HCT116 (cell line): ENCODE data around the gene PTCHD4. TPM values are rescaled to one million over a fixed set of nuclear protein-coding genes. Genes with fewer than 3 reads are reported as not detected.

Source experiments
- ATAC-seq: fragments of 200-7000 bp; cut with Tn5 transposase; 2 replicates; pipeline ENCODE4 v1.9.1; 2020; ENCODE audit warnings: mild to moderate bottlenecking, moderate library complexity
- BruUV-seq: library from RNA; stranded (reverse); fragments of 400-500 nt; replicated peaks from 2 replicates; lab custom pipeline; 2021; lab: Mats Ljungman, UMichigan
- CTCF ChIA-PET: fragments of 300-600 bp; sonication (Branson Sonifier 250); formaldehyde crosslinking; loops from one replicate; lab custom pipeline; 2021; ENCODE audit warnings: antibody characterized with exemption; lab: Charles Lee
- POLR2A ChIA-PET: fragments of 300-600, 350-600 bp; sonication (Branson Sonifier 250); formaldehyde crosslinking; loops from one replicate; lab custom pipeline; 2021; ENCODE audit warnings: antibody characterized with exemption; lab: Charles Lee
- RAD21 ChIA-PET, 2 experiments: fragments of 300-600 bp; sonication (Branson Sonifier 250); formaldehyde crosslinking; loops; one replicate each; lab custom pipeline; 2023; ENCODE audit warnings: low total read pairs in 2 of 2; ENCODE audit not compliant: uncharacterized antibody in 2 of 2, unreplicated experiment in 2 of 2, low non-redundant PET in 1 of 2; lab: Charles Lee
- DNase-seq: peaks from one replicate; pipeline ENCODE4 v3.0.0-alpha.2; 2010; ENCODE audit warnings: low read depth, low spot score
- H2AFZ ChIP-seq: fragments of 200-600 bp; shearing (Covaris generic), sonication (generic); 2 replicates; pipeline ENCODE4 v1.6.1; 2017; ENCODE audit warnings: low read depth, mixed run types, mixed read lengths, antibody characterized with exemption, low read length; ENCODE audit not compliant: poor library complexity, severe bottlenecking
- H3K27ac ChIP-seq: 2 replicates; pipeline ENCODE4 v1.5.1; 2012; ENCODE audit warnings: low read depth, low read length
- H3K27me3 ChIP-seq: fragments of 200-600 bp; sonication (generic); 2 replicates; pipeline ENCODE4 v1.6.1; 2016; ENCODE audit warnings: mixed run types, low read length, mixed read lengths; ENCODE audit not compliant: insufficient read depth
- H3K36me3 ChIP-seq, 2 experiments: fragments of 200-500 bp in 1 of 2; fragments of 200-600 bp in 1 of 2; sonication (Bioruptor generic) in 1 of 2; sonication (generic) in 1 of 2; 2 replicates each; pipeline versions ENCODE4 v1.5.1 to v1.6.1; 2014 to 2016; ENCODE audit warnings: low read length in 2 of 2, inconsistent platforms in 1 of 2, mixed read lengths in 1 of 2, mixed run types in 1 of 2; ENCODE audit not compliant: insufficient read depth in 2 of 2, control insufficient read depth in 1 of 2
- H3K4me1 ChIP-seq, 2 experiments: fragments of 200-600 bp in 1 of 2; sonication (generic) in 1 of 2; 2 replicates each; pipeline versions ENCODE4 v1.5.1 to v1.6.1; 2012 to 2017; ENCODE audit warnings: low read length in 2 of 2, inconsistent platforms in 1 of 2, mild to moderate bottlenecking in 1 of 2, mixed read lengths in 1 of 2, mixed run types in 1 of 2, moderate library complexity in 1 of 2; ENCODE audit not compliant: insufficient read depth in 2 of 2, control insufficient read depth in 1 of 2
- H3K4me2 ChIP-seq: fragments of 200-600 bp; sonication (generic); 2 replicates; pipeline ENCODE4 v1.6.1; 2017; ENCODE audit warnings: mixed run types, low read length, mixed read lengths
- H3K4me3 ChIP-seq, 2 experiments: fragments of 200-600 bp in 1 of 2; sonication (generic) in 1 of 2; replicated peaks in 1 of 2; 2 replicates each; pipeline ENCODE4 v1.5.1; 2011 to 2016; ENCODE audit warnings: low read length in 2 of 2, control low read depth in 1 of 2, low read depth in 1 of 2, mild to moderate bottlenecking in 1 of 2, mixed read lengths in 1 of 2, mixed run types in 1 of 2
- H3K79me2 ChIP-seq: fragments of 200-600 bp; sonication (generic); 2 replicates; pipeline ENCODE4 v1.6.1; 2017; ENCODE audit warnings: mild to moderate bottlenecking, mixed run types, low read length, moderate library complexity, mixed read lengths; ENCODE audit not compliant: insufficient read depth
- H3K9ac ChIP-seq: fragments of 200-600 bp; sonication (generic); 2 replicates; pipeline ENCODE4 v1.6.1; 2016; ENCODE audit warnings: low read length, mixed read lengths
- H3K9me2 ChIP-seq: fragments of 200-600 bp; sonication (generic), shearing (Covaris generic); 2 replicates; pipeline ENCODE4 v1.6.1; 2017; ENCODE audit warnings: mixed run types, mild to moderate bottlenecking, moderate library complexity; ENCODE audit not compliant: insufficient read depth
- H3K9me3 ChIP-seq, 2 experiments: fragments of 200-500 bp in 1 of 2; fragments of 200-600 bp in 1 of 2; sonication (Bioruptor generic) in 1 of 2; sonication (generic) in 1 of 2; 2 replicates each; pipeline ENCODE4 v1.6.1; 2014 to 2017; ENCODE audit warnings: low read length in 2 of 2, mixed read lengths in 2 of 2, inconsistent platforms in 1 of 2, low read depth in 1 of 2, mild to moderate bottlenecking in 1 of 2, mixed run types in 1 of 2, moderate library complexity in 1 of 2; ENCODE audit not compliant: control insufficient read depth in 1 of 2, insufficient read depth in 1 of 2
- H4K20me1 ChIP-seq: fragments of 200-600 bp; sonication (generic), shearing (Covaris generic); 2 replicates; pipeline ENCODE4 v1.6.1; 2017; ENCODE audit warnings: mixed run types, mild to moderate bottlenecking, moderate library complexity; ENCODE audit not compliant: insufficient read depth
- CEBPB ChIP-seq: IDR thresholded peaks from 2 replicates; pipeline ENCODE4 v1.6.1; 2012; ENCODE audit warnings: low read depth
- EGR1 ChIP-seq: IDR thresholded peaks from 2 replicates; pipeline ENCODE4 v1.6.1; 2012; ENCODE audit warnings: low read depth
- EZH2 ChIP-seq: fragments of 200-600 bp; sonication (generic); IDR thresholded peaks from 2 replicates; pipeline ENCODE4 v1.6.1; 2017; ENCODE audit warnings: antibody characterized with exemption, mixed run types
- EZH2phosphoT487 ChIP-seq: fragments of 200-600 bp; IDR thresholded peaks from 2 replicates; pipeline ENCODE4 v1.6.1; 2018; ENCODE audit warnings: antibody characterized with exemption, borderline replicate concordance
- FOSL1 ChIP-seq: IDR thresholded peaks from 2 replicates; pipeline ENCODE4 v1.6.1; 2012; ENCODE audit warnings: low read depth
- JUND ChIP-seq: IDR thresholded peaks from 2 replicates; pipeline ENCODE4 v1.6.1; 2012
- POLR2A ChIP-seq: IDR thresholded peaks from 2 replicates; pipeline ENCODE4 v1.7.0; 2011; ENCODE audit warnings: borderline replicate concordance; ENCODE audit not compliant: insufficient read depth, insufficient read length; ENCODE audit errors: extremely low read depth
- POLR2AphosphoS5 ChIP-seq: IDR thresholded peaks from 2 replicates; pipeline ENCODE4 v1.6.1; 2011; ENCODE audit warnings: mild to moderate bottlenecking, low read depth, low read length, moderate library complexity
- RAD21 ChIP-seq: IDR thresholded peaks from 2 replicates; pipeline ENCODE4 v1.6.1; 2012; ENCODE audit warnings: low read depth, mild to moderate bottlenecking
- SIN3A ChIP-seq: IDR thresholded peaks from 2 replicates; pipeline ENCODE4 v1.6.1; 2012; ENCODE audit warnings: low read depth
- SP1 ChIP-seq: IDR thresholded peaks from 2 replicates; pipeline ENCODE4 v1.6.1; 2012; ENCODE audit warnings: low read depth
- TCF7L2 ChIP-seq: IDR thresholded peaks from 2 replicates; pipeline ENCODE4 v1.7.0; 2011; ENCODE audit warnings: borderline replicate concordance, inconsistent platforms; ENCODE audit not compliant: insufficient read depth, insufficient read length; ENCODE audit errors: extremely low read depth
- ZBTB33 ChIP-seq: IDR thresholded peaks from 2 replicates; pipeline ENCODE4 v1.6.1; 2011; ENCODE audit warnings: mild to moderate bottlenecking, low read length, moderate library complexity; ENCODE audit not compliant: insufficient replicate concordance; ENCODE audit errors: extremely low read depth
- ZFX ChIP-seq: fragments of 450-650 bp; IDR thresholded peaks from 2 replicates; pipeline ENCODE4 v1.6.1; 2017
- ZNF274 ChIP-seq: fragments of 200-500 bp; sonication (Bioruptor generic); IDR thresholded peaks from 2 replicates; pipeline ENCODE4 v1.6.1; 2014; ENCODE audit warnings: mild to moderate bottlenecking, low read depth, low read length, inconsistent platforms
- intact Hi-C: fragments of 100-400 bp; cut with micrococcal nuclease; formaldehyde crosslinking; loops from 2 replicates; pipeline ENCODE4 v1.10.0; 2022
- total RNA-seq: library from RNA; stranded (reverse); gene quantifications from one replicate; pipeline ENCODE4 v1.2.1, GENCODE V29; 2021; ENCODE audit not compliant: unreplicated experiment
- TF ChIP-seq, protein P1 (sequence below): IDR thresholded peaks from 2 replicates; pipeline ENCODE4 v1.6.1; 2012
- TF ChIP-seq, protein P2 (sequence below): IDR thresholded peaks from 2 replicates; pipeline ENCODE4 v1.6.1; 2012
- TF ChIP-seq, protein P3 (sequence below), 3 experiments: fragments of 200-600 bp in 1 of 3; sonication (generic) in 1 of 3; IDR thresholded peaks in 2 of 3; conservative IDR thresholded peaks in 1 of 3; 2 replicates each; pipeline ENCODE4 v1.5.1; 2012 to 2017; ENCODE audit warnings: low read depth in 2 of 3, low read length in 2 of 3, antibody characterized with exemption in 1 of 3, borderline replicate concordance in 1 of 3, control low read depth in 1 of 3, mild to moderate bottlenecking in 1 of 3, mixed read lengths in 1 of 3, mixed run types in 1 of 3, moderate library complexity in 1 of 3; ENCODE audit not compliant: insufficient read depth in 1 of 3
- TF ChIP-seq, protein P4 (sequence below): IDR thresholded peaks from 2 replicates; pipeline ENCODE4 v1.6.1; 2012; ENCODE audit warnings: low read depth

PTCHD4 gene
- total RNA-seq, 1 experiment from 2014 or later = 1.1 TPM

- Histone ChIP-seq H3K4me2 (no peak overlapping the region), H3K27ac (no peak overlapping the region), H3K9me2 (no peaks in the 10 kb centered on the region), H3K9ac (no peak overlapping the region), H3K4me1 (no peaks in the 10 kb centered on the region), H4K20me1 (no peaks in the 10 kb centered on the region; the same call in 1 of the 2 replicates), H3K79me2 (no peaks in the 10 kb centered on the region), H3K4me3 (no peak overlapping the region), H3K9me3 (no peaks in the 10 kb centered on the region), H3K27me3 (no peaks in the 10 kb centered on the region), H2AFZ (no peak overlapping the region), H3K36me3 (no peaks in the 10 kb centered on the region)
- no peak for DNase-seq
- intact Hi-C loops = no loop called here
- no TSS peak for BruUV-seq
- no peak for TF ChIP-seq EZH2phosphoT487
- TF ChIP-seq, protein P1, sequence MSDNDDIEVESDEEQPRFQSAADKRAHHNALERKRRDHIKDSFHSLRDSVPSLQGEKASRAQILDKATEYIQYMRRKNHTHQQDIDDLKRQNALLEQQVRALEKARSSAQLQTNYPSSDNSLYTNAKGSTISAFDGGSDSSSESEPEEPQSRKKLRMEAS = no peak
- TF ChIP-seq RAD21 = no peak
- TF ChIP-seq SP1 = no peak
- TF ChIP-seq TCF7L2 = no peak
- no peak for TF ChIP-seq ZBTB33
- no peak for TF ChIP-seq CEBPB
- TF ChIP-seq EGR1 = no peak
- no peak for TF ChIP-seq SIN3A
- no peak for TF ChIP-seq POLR2AphosphoS5
- TF ChIP-seq POLR2A = no peak
- TF ChIP-seq FOSL1 = no peak
- no peak for TF ChIP-seq EZH2
- TF ChIP-seq, protein P2, sequence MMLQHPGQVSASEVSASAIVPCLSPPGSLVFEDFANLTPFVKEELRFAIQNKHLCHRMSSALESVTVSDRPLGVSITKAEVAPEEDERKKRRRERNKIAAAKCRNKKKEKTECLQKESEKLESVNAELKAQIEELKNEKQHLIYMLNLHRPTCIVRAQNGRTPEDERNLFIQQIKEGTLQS = no peak
- TF ChIP-seq ZNF274 = no peak
- no peak for TF ChIP-seq JUND
- TF ChIP-seq, protein P3, sequence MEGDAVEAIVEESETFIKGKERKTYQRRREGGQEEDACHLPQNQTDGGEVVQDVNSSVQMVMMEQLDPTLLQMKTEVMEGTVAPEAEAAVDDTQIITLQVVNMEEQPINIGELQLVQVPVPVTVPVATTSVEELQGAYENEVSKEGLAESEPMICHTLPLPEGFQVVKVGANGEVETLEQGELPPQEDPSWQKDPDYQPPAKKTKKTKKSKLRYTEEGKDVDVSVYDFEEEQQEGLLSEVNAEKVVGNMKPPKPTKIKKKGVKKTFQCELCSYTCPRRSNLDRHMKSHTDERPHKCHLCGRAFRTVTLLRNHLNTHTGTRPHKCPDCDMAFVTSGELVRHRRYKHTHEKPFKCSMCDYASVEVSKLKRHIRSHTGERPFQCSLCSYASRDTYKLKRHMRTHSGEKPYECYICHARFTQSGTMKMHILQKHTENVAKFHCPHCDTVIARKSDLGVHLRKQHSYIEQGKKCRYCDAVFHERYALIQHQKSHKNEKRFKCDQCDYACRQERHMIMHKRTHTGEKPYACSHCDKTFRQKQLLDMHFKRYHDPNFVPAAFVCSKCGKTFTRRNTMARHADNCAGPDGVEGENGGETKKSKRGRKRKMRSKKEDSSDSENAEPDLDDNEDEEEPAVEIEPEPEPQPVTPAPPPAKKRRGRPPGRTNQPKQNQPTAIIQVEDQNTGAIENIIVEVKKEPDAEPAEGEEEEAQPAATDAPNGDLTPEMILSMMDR (IDR thresholded peaks at IDR 0.05 in 2 of 3, conservative IDR thresholded peaks at IDR 0.05 in 1 of 3; ENCODE audit: borderline replicate concordance in 1 of 3, insufficient read depth in 1 of 3, low read depth in 2 of 3, low read length in 2 of 3) = no peak
- TF ChIP-seq, protein P4, sequence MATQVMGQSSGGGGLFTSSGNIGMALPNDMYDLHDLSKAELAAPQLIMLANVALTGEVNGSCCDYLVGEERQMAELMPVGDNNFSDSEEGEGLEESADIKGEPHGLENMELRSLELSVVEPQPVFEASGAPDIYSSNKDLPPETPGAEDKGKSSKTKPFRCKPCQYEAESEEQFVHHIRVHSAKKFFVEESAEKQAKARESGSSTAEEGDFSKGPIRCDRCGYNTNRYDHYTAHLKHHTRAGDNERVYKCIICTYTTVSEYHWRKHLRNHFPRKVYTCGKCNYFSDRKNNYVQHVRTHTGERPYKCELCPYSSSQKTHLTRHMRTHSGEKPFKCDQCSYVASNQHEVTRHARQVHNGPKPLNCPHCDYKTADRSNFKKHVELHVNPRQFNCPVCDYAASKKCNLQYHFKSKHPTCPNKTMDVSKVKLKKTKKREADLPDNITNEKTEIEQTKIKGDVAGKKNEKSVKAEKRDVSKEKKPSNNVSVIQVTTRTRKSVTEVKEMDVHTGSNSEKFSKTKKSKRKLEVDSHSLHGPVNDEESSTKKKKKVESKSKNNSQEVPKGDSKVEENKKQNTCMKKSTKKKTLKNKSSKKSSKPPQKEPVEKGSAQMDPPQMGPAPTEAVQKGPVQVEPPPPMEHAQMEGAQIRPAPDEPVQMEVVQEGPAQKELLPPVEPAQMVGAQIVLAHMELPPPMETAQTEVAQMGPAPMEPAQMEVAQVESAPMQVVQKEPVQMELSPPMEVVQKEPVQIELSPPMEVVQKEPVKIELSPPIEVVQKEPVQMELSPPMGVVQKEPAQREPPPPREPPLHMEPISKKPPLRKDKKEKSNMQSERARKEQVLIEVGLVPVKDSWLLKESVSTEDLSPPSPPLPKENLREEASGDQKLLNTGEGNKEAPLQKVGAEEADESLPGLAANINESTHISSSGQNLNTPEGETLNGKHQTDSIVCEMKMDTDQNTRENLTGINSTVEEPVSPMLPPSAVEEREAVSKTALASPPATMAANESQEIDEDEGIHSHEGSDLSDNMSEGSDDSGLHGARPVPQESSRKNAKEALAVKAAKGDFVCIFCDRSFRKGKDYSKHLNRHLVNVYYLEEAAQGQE = no peak
- no peak for TF ChIP-seq ZFX
- ChIA-PET CTCF (no interaction called here), POLR2A (no interaction called here), RAD21 (no interaction called here)
- ATAC-seq = no peak
These were observed 33.0 kb upstream of the PTCHD4 start for GRCh38 chr6:48144021-48144420.
